ENCODE data around the gene DNAAF3. TPM values are rescaled to one million over a fixed set of nuclear protein-coding genes. Genes with fewer than 3 reads are reported as not detected.
"Not testable (repeated sequence)": the region's sequence is repeated elsewhere in the genome, so short reads cannot be mapped to it uniquely, and the experiment has no call there.

DNAAF3 gene
- total RNA-seq, 1 donor from 2014 or later, result 7.0 TPM

DNA sequence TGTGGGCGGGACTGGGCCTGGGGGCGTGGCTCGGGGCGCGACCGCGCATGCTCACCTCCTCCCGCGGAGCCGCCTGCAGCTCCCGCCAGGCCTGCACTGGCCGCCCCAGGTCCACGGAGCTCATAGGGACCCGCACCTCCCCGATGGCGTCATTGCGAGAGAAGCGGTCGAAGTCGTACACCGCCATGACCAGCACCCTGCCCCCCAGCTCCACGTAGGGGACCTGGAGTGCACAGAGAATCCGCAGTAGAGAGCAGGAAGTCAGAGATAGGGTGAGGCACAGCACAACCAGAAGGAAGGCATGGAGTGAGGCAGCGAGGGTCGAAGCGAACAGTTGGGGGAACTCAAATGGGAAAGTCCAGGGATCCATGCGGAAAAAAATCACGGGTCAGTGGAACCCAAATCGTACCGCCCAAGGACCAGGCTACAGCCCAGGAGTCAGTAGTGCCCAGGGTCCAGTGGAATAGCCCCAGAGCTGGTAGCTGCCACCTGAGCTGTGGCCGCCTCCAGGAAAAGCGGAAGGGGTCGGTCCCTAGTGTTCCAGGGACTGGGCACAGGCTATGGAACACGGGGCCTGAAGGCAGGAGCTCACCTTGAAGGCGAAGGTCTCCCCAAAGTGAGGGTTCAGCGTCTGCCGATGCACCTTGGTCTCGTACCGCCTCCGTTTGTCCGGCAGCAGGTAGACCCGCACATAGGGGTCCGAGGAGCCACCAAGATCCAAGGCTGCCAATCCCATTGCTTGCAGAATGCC is 8.9 kb upstream of the DNAAF3 start:
- no peak overlapping the region for H3K4me3 ChIP-seq (ENCODE audit: low read depth, low read length)
- DNase-seq (ENCODE audit: low read depth), result no peak
- TF ChIP-seq CTCF (conservative IDR thresholded peaks at IDR 0.05; ENCODE audit: low read depth, low read length), result no peak

DNA sequence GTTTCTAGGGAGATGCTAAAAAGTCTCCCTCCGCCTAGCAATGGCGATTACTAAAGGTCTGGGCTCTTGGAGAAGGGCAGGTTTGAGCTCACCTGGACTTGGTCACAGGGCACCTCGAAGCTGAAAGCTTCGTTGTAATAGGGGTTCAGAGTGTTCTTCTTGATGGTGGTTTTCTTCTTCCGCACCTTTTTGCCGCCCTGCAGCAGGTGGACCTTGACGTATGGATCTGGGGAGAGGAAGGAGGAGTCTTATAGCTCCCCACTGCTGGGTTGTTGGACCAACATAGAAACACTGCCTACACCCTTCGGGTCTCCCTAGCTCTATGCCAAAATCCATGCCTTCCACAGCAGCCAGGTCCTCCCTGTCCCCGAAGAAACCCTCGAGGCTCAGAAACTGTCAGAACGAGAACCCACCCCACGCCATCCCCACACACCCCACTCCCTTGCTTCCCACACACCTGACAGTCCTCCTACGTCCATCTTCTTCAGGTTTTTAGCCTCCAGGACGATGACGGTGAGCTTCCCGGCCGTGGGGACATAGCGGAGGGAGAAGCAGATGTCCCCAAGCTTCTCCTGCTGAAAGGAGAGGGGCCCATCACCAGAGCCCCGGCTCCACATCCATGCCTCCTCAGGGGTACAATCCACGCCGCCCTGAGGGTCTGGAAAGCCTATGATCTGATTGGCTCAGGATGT is 8.2 kb upstream of the DNAAF3 start:
- no peak for DNase-seq (ENCODE audit: low read depth)
- TF ChIP-seq CTCF (conservative IDR thresholded peaks at IDR 0.05; ENCODE audit: low read depth, low read length), result no peak
- no peak overlapping the region for H3K4me3 ChIP-seq (ENCODE audit: low read depth, low read length)

GRCh38 chr19:55173714-55174409 is 7.4 kb upstream of the DNAAF3 start:
- peak overlapping the region; percentile 62 for H3K4me3 ChIP-seq (ENCODE audit: low read depth, low read length)
- no peak for DNase-seq (ENCODE audit: low read depth)
- TF ChIP-seq CTCF (conservative IDR thresholded peaks at IDR 0.05; ENCODE audit: low read depth, low read length), result no peak

DNA sequence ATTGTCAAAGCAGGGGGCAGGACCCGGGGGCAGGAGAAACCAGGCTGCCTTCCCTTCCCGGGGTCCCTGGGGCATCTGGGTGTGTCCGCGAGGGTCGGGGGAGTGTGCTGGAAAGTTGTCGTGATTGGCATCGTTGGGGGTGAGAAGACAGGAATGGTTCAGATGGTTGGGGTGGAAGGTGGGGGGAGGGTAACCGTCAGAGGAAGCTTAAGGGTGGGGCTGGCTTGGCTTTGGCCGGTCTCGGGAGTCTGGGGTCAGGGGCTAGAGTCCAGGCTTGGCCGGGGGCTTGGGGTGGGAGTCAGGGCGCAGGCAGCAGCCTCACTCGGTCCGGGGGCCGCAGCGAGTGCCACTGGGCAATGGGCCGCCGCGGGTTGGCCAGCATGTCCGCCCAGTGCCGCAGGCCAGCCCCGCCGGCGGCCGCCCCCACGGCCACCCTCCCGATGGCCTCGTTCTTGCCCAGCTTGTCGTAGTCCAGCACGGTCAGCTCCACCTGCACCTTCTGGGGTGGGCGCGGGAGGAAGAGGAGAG is 6.8 kb upstream of the DNAAF3 start:
- TF ChIP-seq CTCF (conservative IDR thresholded peaks at IDR 0.05; ENCODE audit: low read depth, low read length), result no peak
- H3K4me3 ChIP-seq (ENCODE audit: low read depth, low read length), result peak overlapping the region; percentile 62
- no peak for DNase-seq (ENCODE audit: low read depth)

- peak overlapping the region; percentile 62 for H3K4me3 ChIP-seq (ENCODE audit: low read depth, low read length)
- no peak for TF ChIP-seq CTCF (conservative IDR thresholded peaks at IDR 0.05; ENCODE audit: low read depth, low read length)
- DNase-seq (ENCODE audit: low read depth), result no peak
These were observed 6.3 kb upstream of the DNAAF3 start for GRCh38 chr19:55172741-55173140.

- peak overlapping the region; percentile 62 for H3K4me3 ChIP-seq (ENCODE audit: low read depth, low read length)
These were observed 5.9 kb upstream of the DNAAF3 start for GRCh38 chr19:55172318-55172717.

DNA sequence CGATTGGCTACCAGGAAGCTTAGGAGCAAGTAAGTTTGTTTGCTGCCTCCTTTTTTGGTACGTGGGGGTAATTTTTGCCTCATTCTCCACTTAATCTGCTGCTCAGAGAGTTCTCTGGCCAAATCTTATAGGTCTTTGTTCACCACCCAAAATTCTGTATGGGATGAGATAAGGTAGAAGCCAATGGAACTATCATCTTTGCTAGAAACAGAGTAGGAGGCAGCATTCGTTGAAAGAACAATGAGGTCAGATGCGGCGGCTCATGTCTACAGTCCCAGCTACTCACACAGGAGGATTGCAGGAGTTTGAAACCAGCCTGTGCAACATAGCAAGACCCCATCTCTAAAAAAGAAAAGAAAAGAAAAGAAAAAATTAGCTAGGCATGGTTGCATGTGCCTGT is 5.0 kb upstream of the DNAAF3 start:
- no peak overlapping the region for H3K4me3 ChIP-seq (ENCODE audit: low read depth, low read length)
- DNase-seq (ENCODE audit: low read depth), result no peak
- no peak for TF ChIP-seq CTCF (conservative IDR thresholded peaks at IDR 0.05; ENCODE audit: low read depth, low read length)

More at GRCh38 chr19:55172318-55172717, 5.9 kb upstream of the DNAAF3 start:
- DNase-seq (ENCODE audit: low read depth), result not testable (repeated sequence)

All from epithelial cell of proximal tubule (primary cell).